MM.1S (cell line): Measurements from ENCODE around the gene RCN2.

Experiments
- DNase-seq: peaks from one replicate; pipeline ENCODE4 v3.0.0-alpha.2; 2015
- H2AFZ ChIP-seq: fragments of 300-600 bp; sonication (generic); 2 replicates; pipeline ENCODE4 v1.6.0; 2016; ENCODE audit warnings: antibody characterized with exemption, low read length
- H3F3A ChIP-seq: fragments of 300-600 bp; sonication (generic); 2 replicates; pipeline ENCODE4 v1.6.1; 2016; ENCODE audit warnings: mild to moderate bottlenecking, antibody characterized with exemption, low read length, moderate library complexity, mixed read lengths; ENCODE audit not compliant: insufficient read depth
- H3K27ac ChIP-seq: fragments of 300-600 bp; sonication (generic); 2 replicates; pipeline ENCODE4 v1.5.1; 2016; ENCODE audit warnings: mild to moderate bottlenecking, low read length
- H3K27me3 ChIP-seq: fragments of 300-600 bp; sonication (generic); replicated peaks from 2 replicates; pipeline ENCODE4 v1.6.0; 2016; ENCODE audit warnings: low read length; ENCODE audit not compliant: insufficient read depth
- H3K36me3 ChIP-seq: fragments of 300-600 bp; sonication (generic); replicated peaks from 2 replicates; pipeline ENCODE4 v1.6.1; 2016; ENCODE audit warnings: mild to moderate bottlenecking, low read length, mixed read lengths; ENCODE audit not compliant: insufficient read depth
- H3K4me1 ChIP-seq: fragments of 300-600 bp; sonication (generic); 2 replicates; pipeline ENCODE4 v1.6.1; 2016; ENCODE audit warnings: low read length, mixed read lengths
- H3K4me2 ChIP-seq: fragments of 300-600 bp; sonication (generic); 2 replicates; pipeline ENCODE4 v1.6.0; 2016; ENCODE audit warnings: low read depth, low read length
- H3K4me3 ChIP-seq: fragments of 300-600 bp; sonication (generic); 2 replicates; pipeline ENCODE4 v1.5.1; 2016; ENCODE audit warnings: low read length, mixed read lengths
- H3K79me2 ChIP-seq: fragments of 300-600 bp; sonication (generic); 2 replicates; pipeline ENCODE4 v1.6.1; 2016; ENCODE audit warnings: mixed run types, low read length, mixed read lengths
- H3K9ac ChIP-seq: fragments of 300-600 bp; sonication (generic); 2 replicates; pipeline ENCODE4 v1.6.1; 2016; ENCODE audit warnings: low read length, mixed read lengths
- H3K9me2 ChIP-seq: fragments of 300-600 bp; sonication (generic); replicated peaks from 2 replicates; pipeline ENCODE4 v1.6.1; 2016; ENCODE audit warnings: mild to moderate bottlenecking, low read length, mixed read lengths; ENCODE audit not compliant: insufficient read depth
- H3K9me3 ChIP-seq: fragments of 300-600 bp; sonication (generic); replicated peaks from 2 replicates; pipeline ENCODE4 v1.6.1; 2016; ENCODE audit warnings: mild to moderate bottlenecking, low read length, mixed read lengths; ENCODE audit not compliant: insufficient read depth
- H4K20me1 ChIP-seq: fragments of 300-600 bp; sonication (generic); 2 replicates; pipeline ENCODE4 v1.6.1; 2016; ENCODE audit warnings: mild to moderate bottlenecking, low read length, moderate library complexity, mixed read lengths; ENCODE audit not compliant: insufficient read depth
- EZH2 ChIP-seq: fragments of 300-600 bp; sonication (generic); optimal IDR thresholded peaks from 2 replicates; pipeline ENCODE3; 2017; ENCODE audit warnings: low read depth, mild to moderate bottlenecking, antibody characterized with exemption, low read length, mixed read lengths
- EZH2phosphoT487 ChIP-seq: fragments of 300-600 bp; sonication (generic); IDR thresholded peaks from 2 replicates; pipeline ENCODE4 v1.6.1; 2018; ENCODE audit warnings: antibody characterized with exemption, low read length
- TF ChIP-seq, protein P1 (sequence below): fragments of 300-600 bp; sonication (generic); IDR thresholded peaks from 2 replicates; pipeline ENCODE4 v1.5.1; 2016; ENCODE audit warnings: antibody characterized with exemption, low read length, mixed read lengths

RCN2 gene

DNA sequence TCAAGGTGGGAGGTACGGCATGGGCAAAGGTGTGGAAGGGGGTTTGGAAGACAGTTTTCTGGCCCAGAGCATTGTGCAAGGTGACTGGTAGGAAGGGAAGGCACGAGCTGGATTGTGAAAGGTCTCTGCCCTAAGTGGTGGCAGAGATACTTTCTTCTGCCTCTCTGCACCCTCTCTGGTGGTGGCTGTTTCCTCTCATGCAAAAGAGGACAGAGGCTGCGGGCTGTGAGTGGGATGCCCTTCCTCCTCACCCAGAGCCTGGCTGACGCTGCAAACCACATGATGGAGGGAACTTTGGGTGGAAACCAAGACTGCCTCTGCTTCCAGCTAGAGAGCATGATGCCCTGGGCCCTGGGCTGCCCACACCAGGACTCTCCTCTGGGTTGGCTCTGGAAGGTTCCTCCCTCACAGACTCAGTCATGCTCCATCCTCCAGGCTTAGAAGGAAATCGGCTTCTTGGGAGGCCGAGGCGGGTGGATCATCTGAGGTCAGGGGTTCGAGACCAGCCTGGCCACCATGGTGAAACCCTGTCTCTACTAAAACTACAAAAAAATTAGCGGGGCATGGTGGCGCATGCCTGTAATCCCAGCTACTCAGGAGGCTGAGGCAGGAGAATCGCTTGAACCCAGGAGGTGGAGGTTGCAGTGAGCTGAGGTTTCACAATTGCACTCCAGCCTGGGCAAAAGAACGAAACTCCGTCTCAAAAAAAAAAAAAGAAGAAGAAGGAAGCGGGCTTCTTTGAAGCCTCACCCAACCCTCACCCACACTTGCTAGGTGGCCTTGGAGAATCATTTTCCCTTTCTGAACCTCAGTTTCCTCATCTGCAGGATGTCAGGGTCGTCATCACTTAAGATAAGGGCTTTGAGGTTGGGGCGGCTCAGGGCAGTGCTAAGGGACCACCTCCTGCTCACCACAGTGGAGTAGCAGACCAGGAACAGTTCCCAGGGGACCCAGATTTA lies 71.7 kb downstream of the RCN2 start:
- Histone ChIP-seq H3K79me2 (no peaks in the 10 kb centered on the region), H3K9me3 (no peaks in the 10 kb centered on the region), H4K20me1 (no peaks in the 10 kb centered on the region), H3K27ac (peak overlapping the region; percentile 16; the same call in 1 of the 2 replicates), H3K36me3 (no peaks in the 10 kb centered on the region), H3K4me3 (no peak overlapping the region), H3K4me1 (peaks cover 10% of the 10 kb centered on the region), H3F3A (no peaks in the 10 kb centered on the region; the same call in 1 of the 2 replicates), H3K9me2 (no peaks in the 10 kb centered on the region), H3K9ac (no peak overlapping the region), H2AFZ (peak overlapping the region; percentile 19; the same call in 1 of the 2 replicates), H3K27me3 (no peaks in the 10 kb centered on the region), H3K4me2 (peak overlapping the region; percentile 44)
- TF ChIP-seq EZH2 (no peak), EZH2phosphoT487 (no peak)
- TF ChIP-seq, protein P1, sequence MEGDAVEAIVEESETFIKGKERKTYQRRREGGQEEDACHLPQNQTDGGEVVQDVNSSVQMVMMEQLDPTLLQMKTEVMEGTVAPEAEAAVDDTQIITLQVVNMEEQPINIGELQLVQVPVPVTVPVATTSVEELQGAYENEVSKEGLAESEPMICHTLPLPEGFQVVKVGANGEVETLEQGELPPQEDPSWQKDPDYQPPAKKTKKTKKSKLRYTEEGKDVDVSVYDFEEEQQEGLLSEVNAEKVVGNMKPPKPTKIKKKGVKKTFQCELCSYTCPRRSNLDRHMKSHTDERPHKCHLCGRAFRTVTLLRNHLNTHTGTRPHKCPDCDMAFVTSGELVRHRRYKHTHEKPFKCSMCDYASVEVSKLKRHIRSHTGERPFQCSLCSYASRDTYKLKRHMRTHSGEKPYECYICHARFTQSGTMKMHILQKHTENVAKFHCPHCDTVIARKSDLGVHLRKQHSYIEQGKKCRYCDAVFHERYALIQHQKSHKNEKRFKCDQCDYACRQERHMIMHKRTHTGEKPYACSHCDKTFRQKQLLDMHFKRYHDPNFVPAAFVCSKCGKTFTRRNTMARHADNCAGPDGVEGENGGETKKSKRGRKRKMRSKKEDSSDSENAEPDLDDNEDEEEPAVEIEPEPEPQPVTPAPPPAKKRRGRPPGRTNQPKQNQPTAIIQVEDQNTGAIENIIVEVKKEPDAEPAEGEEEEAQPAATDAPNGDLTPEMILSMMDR, result no peak
- DNase-seq, result peak; percentile 70
